ENCODE measurements around the gene KLK4. TPM values are rescaled to one million over a fixed set of nuclear protein-coding genes. Genes with fewer than 3 reads are reported as not detected.

The KLK4 gene
- total RNA-seq, 1 experiment from 2014 or later = 0.70 TPM

DNA sequence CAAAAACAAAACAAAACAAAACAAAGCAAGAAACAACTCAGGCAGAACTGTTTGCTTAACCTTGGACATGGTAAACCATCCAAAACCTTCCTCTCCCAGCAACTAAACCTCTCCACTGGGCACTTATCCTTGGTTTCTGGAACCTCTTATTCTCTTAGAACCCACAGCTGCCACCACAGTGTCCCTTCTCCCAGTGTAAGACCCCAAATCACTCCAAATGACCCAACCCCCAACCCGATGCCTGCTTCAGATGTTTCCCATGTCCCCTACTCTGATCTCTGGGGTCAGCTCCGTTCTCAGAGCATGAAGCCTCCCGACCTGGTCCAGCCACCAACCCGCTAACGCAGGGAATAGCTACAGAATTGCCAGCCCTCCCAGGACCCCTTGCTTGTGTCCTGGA, 37.0 kb downstream of the KLK4 start:
- DNase-seq (ENCODE audit: low spot score) (no peak), ATAC-seq (no peak)
- ChIA-PET POLR2A (no interaction called here), CTCF (no interaction called here)
- H3K9me3 Mint-ChIP-seq = peaks cover 5% of the 10 kb centered on the region; the same call in 1 of the 2 replicates
- no peak for TF ChIP-seq STAT6 (CRISPR knock-in tag; conservative IDR thresholded peaks at IDR 0.05; ENCODE audit: low read depth)
- no peak for TF ChIP-seq TEAD4 (CRISPR knock-in tag; IDR thresholded peaks at IDR 0.05)
- TF ChIP-seq, protein P1, sequence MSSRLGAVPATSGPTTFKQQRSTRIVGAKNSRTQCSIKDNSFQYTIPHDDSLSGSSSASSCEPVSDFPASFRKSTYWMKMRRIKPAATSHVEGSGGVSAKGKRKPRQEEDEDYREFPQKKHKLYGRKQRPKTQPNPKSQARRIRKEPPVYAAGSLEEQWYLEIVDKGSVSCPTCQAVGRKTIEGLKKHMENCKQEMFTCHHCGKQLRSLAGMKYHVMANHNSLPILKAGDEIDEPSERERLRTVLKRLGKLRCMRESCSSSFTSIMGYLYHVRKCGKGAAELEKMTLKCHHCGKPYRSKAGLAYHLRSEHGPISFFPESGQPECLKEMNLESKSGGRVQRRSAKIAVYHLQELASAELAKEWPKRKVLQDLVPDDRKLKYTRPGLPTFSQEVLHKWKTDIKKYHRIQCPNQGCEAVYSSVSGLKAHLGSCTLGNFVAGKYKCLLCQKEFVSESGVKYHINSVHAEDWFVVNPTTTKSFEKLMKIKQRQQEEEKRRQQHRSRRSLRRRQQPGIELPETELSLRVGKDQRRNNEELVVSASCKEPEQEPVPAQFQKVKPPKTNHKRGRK (CRISPR knock-in tag; IDR thresholded peaks at IDR 0.05; ENCODE audit: borderline replicate concordance) = no peak
- TF ChIP-seq, protein P2, sequence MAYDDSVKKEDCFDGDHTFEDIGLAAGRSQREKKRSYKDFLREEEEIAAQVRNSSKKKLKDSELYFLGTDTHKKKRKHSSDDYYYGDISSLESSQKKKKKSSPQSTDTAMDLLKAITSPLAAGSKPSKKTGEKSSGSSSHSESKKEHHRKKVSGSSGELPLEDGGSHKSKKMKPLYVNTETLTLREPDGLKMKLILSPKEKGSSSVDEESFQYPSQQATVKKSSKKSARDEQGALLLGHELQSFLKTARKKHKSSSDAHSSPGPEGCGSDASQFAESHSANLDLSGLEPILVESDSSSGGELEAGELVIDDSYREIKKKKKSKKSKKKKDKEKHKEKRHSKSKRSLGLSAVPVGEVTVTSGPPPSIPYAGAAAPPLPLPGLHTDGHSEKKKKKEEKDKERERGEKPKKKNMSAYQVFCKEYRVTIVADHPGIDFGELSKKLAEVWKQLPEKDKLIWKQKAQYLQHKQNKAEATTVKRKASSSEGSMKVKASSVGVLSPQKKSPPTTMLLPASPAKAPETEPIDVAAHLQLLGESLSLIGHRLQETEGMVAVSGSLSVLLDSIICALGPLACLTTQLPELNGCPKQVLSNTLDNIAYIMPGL (CRISPR knock-in tag; IDR thresholded peaks at IDR 0.05) = no peak
- TF ChIP-seq, protein P3, sequence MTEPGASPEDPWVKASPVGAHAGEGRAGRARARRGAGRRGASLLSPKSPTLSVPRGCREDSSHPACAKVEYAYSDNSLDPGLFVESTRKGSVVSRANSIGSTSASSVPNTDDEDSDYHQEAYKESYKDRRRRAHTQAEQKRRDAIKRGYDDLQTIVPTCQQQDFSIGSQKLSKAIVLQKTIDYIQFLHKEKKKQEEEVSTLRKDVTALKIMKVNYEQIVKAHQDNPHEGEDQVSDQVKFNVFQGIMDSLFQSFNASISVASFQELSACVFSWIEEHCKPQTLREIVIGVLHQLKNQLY (CRISPR knock-in tag; IDR thresholded peaks at IDR 0.05) = no peak
- TF ChIP-seq, protein P4, sequence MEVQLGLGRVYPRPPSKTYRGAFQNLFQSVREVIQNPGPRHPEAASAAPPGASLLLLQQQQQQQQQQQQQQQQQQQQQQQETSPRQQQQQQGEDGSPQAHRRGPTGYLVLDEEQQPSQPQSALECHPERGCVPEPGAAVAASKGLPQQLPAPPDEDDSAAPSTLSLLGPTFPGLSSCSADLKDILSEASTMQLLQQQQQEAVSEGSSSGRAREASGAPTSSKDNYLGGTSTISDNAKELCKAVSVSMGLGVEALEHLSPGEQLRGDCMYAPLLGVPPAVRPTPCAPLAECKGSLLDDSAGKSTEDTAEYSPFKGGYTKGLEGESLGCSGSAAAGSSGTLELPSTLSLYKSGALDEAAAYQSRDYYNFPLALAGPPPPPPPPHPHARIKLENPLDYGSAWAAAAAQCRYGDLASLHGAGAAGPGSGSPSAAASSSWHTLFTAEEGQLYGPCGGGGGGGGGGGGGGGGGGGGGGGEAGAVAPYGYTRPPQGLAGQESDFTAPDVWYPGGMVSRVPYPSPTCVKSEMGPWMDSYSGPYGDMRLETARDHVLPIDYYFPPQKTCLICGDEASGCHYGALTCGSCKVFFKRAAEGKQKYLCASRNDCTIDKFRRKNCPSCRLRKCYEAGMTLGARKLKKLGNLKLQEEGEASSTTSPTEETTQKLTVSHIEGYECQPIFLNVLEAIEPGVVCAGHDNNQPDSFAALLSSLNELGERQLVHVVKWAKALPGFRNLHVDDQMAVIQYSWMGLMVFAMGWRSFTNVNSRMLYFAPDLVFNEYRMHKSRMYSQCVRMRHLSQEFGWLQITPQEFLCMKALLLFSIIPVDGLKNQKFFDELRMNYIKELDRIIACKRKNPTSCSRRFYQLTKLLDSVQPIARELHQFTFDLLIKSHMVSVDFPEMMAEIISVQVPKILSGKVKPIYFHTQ (CRISPR knock-in tag; IDR thresholded peaks at IDR 0.05) = no peak
- no peak for TF ChIP-seq ZNF671 (CRISPR knock-in tag; IDR thresholded peaks at IDR 0.05)
- no peak for TF ChIP-seq ZNF281 (CRISPR knock-in tag; IDR thresholded peaks at IDR 0.05)
- H3K27me3 Mint-ChIP-seq (ENCODE audit: low read depth) = peaks cover 38% of the 10 kb centered on the region
- H3K27ac Mint-ChIP-seq = no peak overlapping the region
- peaks cover 3% of the 10 kb centered on the region; the same call in 1 of the 2 replicates for H3K4me1 Mint-ChIP-seq
- no peak overlapping the region for H3K4me3 Mint-ChIP-seq
- no peaks in the 10 kb centered on the region for H3K36me3 Mint-ChIP-seq

- POLR2A ChIA-PET = no interaction called here
- no peak for TF ChIP-seq ZBTB21 (CRISPR knock-in tag; IDR thresholded peaks at IDR 0.05; ENCODE audit: borderline replicate concordance)
- TF ChIP-seq ESRRA (CRISPR knock-in tag; IDR thresholded peaks at IDR 0.05; ENCODE audit: borderline replicate concordance) = no peak
- TF ChIP-seq, protein P5, sequence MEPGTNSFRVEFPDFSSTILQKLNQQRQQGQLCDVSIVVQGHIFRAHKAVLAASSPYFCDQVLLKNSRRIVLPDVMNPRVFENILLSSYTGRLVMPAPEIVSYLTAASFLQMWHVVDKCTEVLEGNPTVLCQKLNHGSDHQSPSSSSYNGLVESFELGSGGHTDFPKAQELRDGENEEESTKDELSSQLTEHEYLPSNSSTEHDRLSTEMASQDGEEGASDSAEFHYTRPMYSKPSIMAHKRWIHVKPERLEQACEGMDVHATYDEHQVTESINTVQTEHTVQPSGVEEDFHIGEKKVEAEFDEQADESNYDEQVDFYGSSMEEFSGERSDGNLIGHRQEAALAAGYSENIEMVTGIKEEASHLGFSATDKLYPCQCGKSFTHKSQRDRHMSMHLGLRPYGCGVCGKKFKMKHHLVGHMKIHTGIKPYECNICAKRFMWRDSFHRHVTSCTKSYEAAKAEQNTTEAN (CRISPR knock-in tag; IDR thresholded peaks at IDR 0.05) = no peak
- TF ChIP-seq, protein P6, sequence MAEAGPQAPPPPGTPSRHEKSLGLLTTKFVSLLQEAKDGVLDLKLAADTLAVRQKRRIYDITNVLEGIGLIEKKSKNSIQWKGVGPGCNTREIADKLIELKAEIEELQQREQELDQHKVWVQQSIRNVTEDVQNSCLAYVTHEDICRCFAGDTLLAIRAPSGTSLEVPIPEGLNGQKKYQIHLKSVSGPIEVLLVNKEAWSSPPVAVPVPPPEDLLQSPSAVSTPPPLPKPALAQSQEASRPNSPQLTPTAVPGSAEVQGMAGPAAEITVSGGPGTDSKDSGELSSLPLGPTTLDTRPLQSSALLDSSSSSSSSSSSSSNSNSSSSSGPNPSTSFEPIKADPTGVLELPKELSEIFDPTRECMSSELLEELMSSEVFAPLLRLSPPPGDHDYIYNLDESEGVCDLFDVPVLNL (CRISPR knock-in tag; IDR thresholded peaks at IDR 0.05; ENCODE audit: borderline replicate concordance, low read depth) = no peak
- TF ChIP-seq IRF2 (CRISPR knock-in tag; IDR thresholded peaks at IDR 0.05; ENCODE audit: borderline replicate concordance, low read depth) = no peak
- no peak for TF ChIP-seq NR3C1 (CRISPR knock-in tag; conservative IDR thresholded peaks at IDR 0.05; ENCODE audit: low read depth)
- no peak for TF ChIP-seq ELF4 (CRISPR knock-in tag; IDR thresholded peaks at IDR 0.05; ENCODE audit: low read depth)
- no peak for TF ChIP-seq ZNF263 (CRISPR knock-in tag; IDR thresholded peaks at IDR 0.05; ENCODE audit: low read depth)
- TF ChIP-seq ZNF232 (CRISPR knock-in tag; IDR thresholded peaks at IDR 0.05) = no peak
- no peak for TF ChIP-seq ZNF219 (CRISPR knock-in tag; IDR thresholded peaks at IDR 0.05; ENCODE audit: borderline replicate concordance)
Measured at GRCh38 chr19:50873056-50873455, 38.1 kb downstream of the KLK4 start, which contains the start of gene KLK2. KLK2 (plus strand) TSS chr19:50873439; CDS start chr19:50873474, 35 bp downstream.

More at GRCh38 chr19:50873056-50873455, 38.1 kb downstream of the KLK4 start, which contains the start of gene KLK2:
- ATAC-seq (no peak), DNase-seq (ENCODE audit: low spot score) (no peak)
- Mint-ChIP-seq H3K27ac (no peak within 1 kb of the TSS), H3K9me3 (no peaks in the 10 kb centered on the region), H3K36me3 (no peaks in the 10 kb centered on the region), H3K27me3 (ENCODE audit: low read depth) (peaks cover 39% of the 10 kb centered on the region), H3K4me3 (no peak within 1 kb of the TSS), H3K4me1 (peaks cover 3% of the 10 kb centered on the region; the same call in 1 of the 2 replicates)
- CTCF ChIA-PET = interaction anchor here (1.3 kb wide), 1 partner anchor 77 kb away, joined by 3 read pairs; no protein-coding TSS in a partner anchor

Data from WTC11 (cell line).